ENCODE data around the gene PLBD1. TPM values are rescaled to one million over a fixed set of nuclear protein-coding genes. Genes with fewer than 3 reads are reported as not detected.

PLBD1 gene
- total RNA-seq, 2 donors from 2014 or later, result not detected

- Mint-ChIP-seq H3K9me3 (no peaks in the 10 kb centered on the region), H3K27ac (no peak overlapping the region), H3K36me3 (no peaks in the 10 kb centered on the region)
- no peak for ATAC-seq
- no peak for DNase-seq (ENCODE audit: low spot score in 2 of 2)
These were observed 22.2 kb downstream of the PLBD1 start for GRCh38 chr12:14545144-14546124.

DNA sequence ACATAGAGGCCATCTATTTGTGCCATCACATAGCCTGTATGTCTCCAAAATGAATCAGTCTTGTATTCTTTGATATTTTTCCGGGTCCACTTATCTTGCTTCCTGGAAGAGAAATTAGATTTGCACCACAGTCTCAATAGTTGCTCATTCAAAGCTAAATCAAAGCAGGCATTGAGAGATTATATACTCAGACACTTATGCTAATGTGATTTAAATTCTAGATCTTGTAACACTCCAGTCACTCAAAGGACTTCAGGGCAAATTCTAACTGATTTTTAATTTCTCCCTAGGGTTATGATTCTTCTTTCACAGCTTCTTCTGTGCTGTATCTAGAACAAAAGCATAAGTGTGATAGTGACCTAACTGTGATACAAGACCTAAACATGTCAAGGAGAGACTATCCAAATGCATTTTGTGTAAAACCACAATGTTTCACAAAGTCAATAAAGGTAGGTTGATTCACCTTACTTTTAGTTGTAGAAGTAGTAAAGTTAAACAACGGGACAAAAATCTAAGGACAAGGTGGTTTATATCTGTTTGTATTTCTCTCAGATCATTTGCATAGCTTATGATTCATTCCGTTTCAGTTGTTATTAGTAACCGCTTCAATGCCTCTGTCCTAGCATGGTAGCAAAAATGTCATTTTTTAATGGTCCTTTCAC, 26.8 kb downstream of the PLBD1 start:
- peak; percentile 26 to 86 for ATAC-seq

GRCh38 chr12:14537088-14537487, 30.6 kb downstream of the PLBD1 start:
- H3K27ac Mint-ChIP-seq, result no peak overlapping the region
- DNase-seq (ENCODE audit: low spot score in 2 of 2) (no peak), ATAC-seq (no peak)
- H3K9me3 Mint-ChIP-seq, result no peaks in the 10 kb centered on the region
- no peaks in the 10 kb centered on the region for H3K36me3 Mint-ChIP-seq

More for the DNA sequence above, 26.8 kb downstream of the PLBD1 start:
- no peak for DNase-seq (ENCODE audit: low spot score in 2 of 2)
- Mint-ChIP-seq H3K36me3 (no peaks in the 10 kb centered on the region), H3K9me3 (no peaks in the 10 kb centered on the region), H3K27ac (no peak overlapping the region)

GRCh38 chr12:14532152-14532551, 35.5 kb downstream of the PLBD1 start:
- Mint-ChIP-seq H3K27ac (peak overlapping the region in 1 of 2 donors; percentile 17), H3K36me3 (no peaks in the 10 kb centered on the region), H3K9me3 (no peaks in the 10 kb centered on the region)
- ATAC-seq, result no peak
- DNase-seq (ENCODE audit: low spot score in 2 of 2), result no peak

GRCh38 chr12:14525964-14526363, 41.7 kb downstream of the PLBD1 start:
- DNase-seq (ENCODE audit: low spot score in 2 of 2), result no peak
- Mint-ChIP-seq H3K9me3 (peaks cover 28 to 37% of the 10 kb centered on the region in 2 donors), H3K27ac (no peak overlapping the region), H3K36me3 (peaks cover 21 to 23% of the 10 kb centered on the region in 2 donors)
- ATAC-seq, result no peak

DNA sequence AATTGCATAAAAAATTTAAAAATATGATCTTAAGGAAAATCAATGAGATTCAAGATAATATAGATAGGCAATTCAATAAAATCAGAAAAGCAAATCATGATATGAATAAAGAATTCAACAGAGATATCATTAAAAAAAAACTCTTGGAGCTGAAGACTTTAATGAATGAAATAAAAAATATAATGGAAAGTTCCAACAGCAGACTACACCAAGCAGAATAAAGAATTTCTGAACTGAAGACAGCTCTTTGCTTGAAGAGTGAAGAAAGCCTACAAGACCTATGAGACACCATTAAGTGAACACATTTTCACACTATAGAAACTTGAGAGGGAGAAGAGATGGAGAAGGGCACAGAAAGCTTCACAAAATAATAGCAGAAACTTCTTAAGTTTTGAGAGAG, 45.9 kb downstream of the PLBD1 start:
- Mint-ChIP-seq H3K27ac (no peak overlapping the region), H3K9me3 (peaks cover 35 to 49% of the 10 kb centered on the region in 2 donors), H3K36me3 (peaks cover 21 to 30% of the 10 kb centered on the region in 2 donors)
- no peak for DNase-seq (ENCODE audit: low spot score in 2 of 2)
- ATAC-seq, result no peak

- Mint-ChIP-seq H3K36me3 (peaks cover 0 to 5% of the 10 kb centered on the region in 2 donors), H3K9me3 (peaks cover 4 to 5% of the 10 kb centered on the region in 2 donors), H3K27ac (no peak overlapping the region)
- ATAC-seq, result no peak
- DNase-seq (ENCODE audit: low spot score in 2 of 2), result no peak
These were observed 52.7 kb downstream of the PLBD1 start for GRCh38 chr12:14514946-14515345.

GRCh38 chr12:14514154-14514842, 53.4 kb downstream of the PLBD1 start:
- ATAC-seq (no peak), DNase-seq (ENCODE audit: low spot score in 2 of 2) (no peak)
- no peaks in the 10 kb centered on the region for H3K9me3 Mint-ChIP-seq
- no peaks in the 10 kb centered on the region for H3K36me3 Mint-ChIP-seq
- H3K27ac Mint-ChIP-seq, result no peak overlapping the region

DNA sequence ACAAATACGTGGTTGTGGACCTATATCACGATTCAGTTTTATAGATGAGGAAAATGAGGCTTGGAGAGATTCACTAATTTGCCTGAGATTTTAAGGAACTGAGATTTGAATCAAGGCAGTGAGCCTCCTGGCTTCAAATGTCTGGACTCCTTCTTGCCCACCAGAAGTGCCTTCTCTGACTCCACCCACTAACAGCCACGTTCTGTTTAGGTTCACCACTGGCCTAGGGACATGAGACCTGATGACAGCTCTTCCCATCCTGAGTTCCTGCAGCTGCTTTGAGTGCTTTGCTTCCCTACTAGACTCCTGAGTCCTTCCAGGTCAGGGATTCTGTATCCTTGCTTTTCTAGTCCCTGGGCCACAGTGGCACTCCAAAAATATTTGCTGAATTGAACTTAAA, 57.1 kb downstream of the PLBD1 start:
- Mint-ChIP-seq H3K9me3 (no peaks in the 10 kb centered on the region), H3K36me3 (no peaks in the 10 kb centered on the region), H3K27ac (peak overlapping the region in 1 of 2 donors; percentile 67)
- no peak for DNase-seq (ENCODE audit: low spot score in 2 of 2)
- ATAC-seq, result no peak

- H3K9me3 Mint-ChIP-seq, result no peaks in the 10 kb centered on the region
- H3K36me3 Mint-ChIP-seq, result peaks cover 0 to 16% of the 10 kb centered on the region in 2 donors
- H3K27ac Mint-ChIP-seq, result no peak overlapping the region
- DNase-seq (ENCODE audit: low spot score in 2 of 2) (no peak), ATAC-seq (no peak)
These were observed 61.8 kb downstream of the PLBD1 start for GRCh38 chr12:14505626-14506596.

DNA sequence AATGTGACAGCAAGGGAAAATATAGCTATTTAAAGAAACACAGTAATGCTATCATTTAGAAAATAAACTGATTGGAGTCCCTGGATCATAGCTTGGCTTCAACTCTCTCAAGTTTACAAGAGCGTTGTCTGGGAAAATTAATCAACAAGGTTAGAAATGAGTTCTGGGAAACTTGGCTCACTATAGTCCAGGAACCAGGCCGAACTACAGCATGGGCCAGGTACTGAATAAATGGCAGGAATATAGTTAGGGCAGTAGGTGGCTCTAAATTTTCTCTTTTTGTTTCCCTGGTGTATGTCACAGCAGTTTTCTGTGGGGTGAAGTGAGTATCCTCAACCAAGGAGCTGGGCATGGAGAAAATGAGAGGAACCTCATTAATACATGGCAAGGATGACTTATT, 72.4 kb downstream of the PLBD1 start:
- no peak for ATAC-seq

DNA sequence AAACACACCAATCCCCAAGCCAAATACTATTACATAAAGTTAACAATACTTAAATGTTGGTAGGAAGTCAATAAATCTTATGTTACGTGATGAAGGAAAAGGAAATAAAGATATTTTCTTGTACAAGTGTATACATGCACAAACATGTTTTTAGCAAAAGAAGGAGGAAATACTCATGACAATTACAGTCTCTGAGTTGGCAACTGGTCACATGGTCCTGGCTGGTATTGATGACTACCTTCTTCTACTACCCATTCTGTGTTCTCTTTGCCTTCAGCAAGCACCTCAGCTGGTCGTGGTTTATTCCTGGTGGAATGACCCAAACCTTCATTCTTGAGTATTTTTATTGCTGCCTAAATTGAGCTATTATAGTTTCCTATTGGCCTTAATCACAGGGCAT, 84.8 kb downstream of the PLBD1 start:
- DNase-seq (ENCODE audit: low spot score in 2 of 2) (no peak), ATAC-seq (no peak)
- H3K27ac Mint-ChIP-seq, result peak overlapping the region in 1 of 2 donors; percentile 18
- H3K36me3 Mint-ChIP-seq, result peaks cover 20 to 66% of the 10 kb centered on the region in 2 donors
- H3K9me3 Mint-ChIP-seq, result no peaks in the 10 kb centered on the region

More for the DNA sequence above, 72.4 kb downstream of the PLBD1 start:
- Mint-ChIP-seq H3K27ac (peak overlapping the region; percentile 25 to 45), H3K36me3 (peaks cover 35 to 53% of the 10 kb centered on the region in 2 donors), H3K9me3 (peaks cover 0 to 4% of the 10 kb centered on the region in 2 donors)
- DNase-seq (ENCODE audit: low spot score in 2 of 2), result no peak

GRCh38 chr12:14482361-14482760, 85.3 kb downstream of the PLBD1 start:
- ATAC-seq, result no peak

DNA sequence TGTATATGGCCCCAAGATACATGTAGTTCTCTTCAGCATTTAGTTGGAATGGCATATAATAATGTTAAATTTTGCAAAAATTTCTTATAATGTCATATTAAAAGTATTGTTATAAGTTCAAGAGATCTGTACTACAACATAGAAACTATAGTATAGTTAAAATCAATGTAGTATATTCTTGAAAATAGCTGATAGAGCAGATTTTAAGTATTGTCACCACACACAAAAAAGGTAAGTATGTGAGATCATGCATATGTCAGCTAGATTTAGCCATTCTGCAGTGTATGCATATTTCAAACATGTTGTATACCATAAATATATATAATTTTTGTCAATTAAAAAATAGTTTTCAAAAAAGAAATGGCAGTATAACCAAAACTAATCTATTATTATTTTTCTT, 86.5 kb downstream of the PLBD1 start:
- no peak overlapping the region for H3K27ac Mint-ChIP-seq
- no peaks in the 10 kb centered on the region for H3K9me3 Mint-ChIP-seq
- peaks cover 16 to 57% of the 10 kb centered on the region in 2 donors for H3K36me3 Mint-ChIP-seq
- ATAC-seq (no peak), DNase-seq (ENCODE audit: low spot score in 2 of 2) (no peak)

More at GRCh38 chr12:14482361-14482760, 85.3 kb downstream of the PLBD1 start:
- Mint-ChIP-seq H3K9me3 (no peaks in the 10 kb centered on the region), H3K27ac (peak overlapping the region in 1 of 2 donors; percentile 18), H3K36me3 (peaks cover 24 to 67% of the 10 kb centered on the region in 2 donors)
- DNase-seq (ENCODE audit: low spot score in 2 of 2), result no peak

- Mint-ChIP-seq H3K9me3 (peaks cover 0 to 4% of the 10 kb centered on the region in 2 donors), H3K27ac (peak overlapping the region; percentile 14 to 65), H3K36me3 (peaks cover 26 to 64% of the 10 kb centered on the region in 2 donors)
- ATAC-seq (peak; percentile 92 to 94), DNase-seq (ENCODE audit: low spot score in 2 of 2) (no peak)
These were observed 88.7 kb downstream of the PLBD1 start for GRCh38 chr12:14479004-14479403.

Data from activated naive CD4-positive, alpha-beta T cell treated with anti-CD3 and anti-CD28 coated beads, Interleukin-2, amount 50 U/mL, for 72 hours (primary cell).